GM12891 (cell line): ENCODE data around the gene TAF11L14.
"Not testable (repeated sequence)": the region's sequence is repeated elsewhere in the genome, so short reads cannot be mapped to it uniquely, and the experiment has no call there.

Experiments
- PAX5 ChIP-seq: IDR thresholded peaks from 2 replicates; pipeline ENCODE4 v1.6.1; 2011; ENCODE audit warnings: low read length, moderate library complexity, mild to moderate bottlenecking; ENCODE audit not compliant: insufficient read depth, severe bottlenecking
- POLR2AphosphoS5 ChIP-seq: IDR thresholded peaks from 2 replicates; pipeline ENCODE4 v1.6.1; 2011; ENCODE audit warnings: low read depth, low read length, control low read depth
- SPI1 ChIP-seq: IDR thresholded peaks from 2 replicates; pipeline ENCODE4 v1.6.1; 2011; ENCODE audit warnings: low read depth, low read length, control low read depth

- not testable (repeated sequence) for TF ChIP-seq SPI1, PAX5, POLR2AphosphoS5
These were observed 26.8 kb upstream of the TAF11L14 start for GRCh38 chr5:17607461-17607860.
